Loucy (cell line): ENCODE results near the gene SUSD5.

Experiments used
- H2AFZ ChIP-seq: fragments of 200-600 bp; sonication (generic); 2 replicates; pipeline ENCODE4 v1.6.0; 2016; ENCODE audit warnings: antibody characterized with exemption, mild to moderate bottlenecking, low read length, moderate library complexity
- H3F3A ChIP-seq: fragments of 200-600 bp; 2 replicates; pipeline ENCODE4 v1.6.0; 2016; ENCODE audit warnings: antibody characterized with exemption, low read depth, mild to moderate bottlenecking
- H3K27me3 ChIP-seq: fragments of 200-600 bp; sonication (generic); 2 replicates; pipeline ENCODE4 v1.6.1; 2014; ENCODE audit warnings: low read length, mild to moderate bottlenecking; ENCODE audit not compliant: insufficient read depth, poor library complexity, severe bottlenecking
- H3K36me3 ChIP-seq: fragments of 200-600 bp; sonication (generic); 2 replicates; pipeline ENCODE4 v1.6.1; 2016; ENCODE audit warnings: low read length; ENCODE audit not compliant: insufficient read depth
- H3K4me1 ChIP-seq: fragments of 200-600 bp; sonication (generic); 2 replicates; pipeline ENCODE4 v1.5.1; 2014; ENCODE audit warnings: low read length, mild to moderate bottlenecking; ENCODE audit not compliant: insufficient read depth, poor library complexity, severe bottlenecking
- H3K4me2 ChIP-seq: fragments of 200-600 bp; sonication (generic); 2 replicates; pipeline ENCODE4 v1.6.0; 2014; ENCODE audit warnings: antibody characterized with exemption, low read length, low read depth, mild to moderate bottlenecking; ENCODE audit not compliant: poor library complexity, severe bottlenecking
- H3K4me3 ChIP-seq: fragments of 200-600 bp; sonication (generic); 2 replicates; pipeline ENCODE4 v1.5.1; 2014; ENCODE audit warnings: low read length, mild to moderate bottlenecking, mixed read lengths; ENCODE audit not compliant: poor library complexity, severe bottlenecking
- H3K79me2 ChIP-seq: fragments of 200-600 bp; sonication (generic); 2 replicates; pipeline ENCODE4 v1.6.1; 2014; ENCODE audit warnings: low read length; ENCODE audit not compliant: insufficient read depth
- H3K9ac ChIP-seq: fragments of 200-600 bp; sonication (generic); 2 replicates; pipeline ENCODE4 v1.6.0; 2014; ENCODE audit warnings: mild to moderate bottlenecking, low read depth, low read length, moderate library complexity; ENCODE audit not compliant: poor library complexity, severe bottlenecking
- H3K9me2 ChIP-seq: fragments of 200-600 bp; sonication (generic); replicated peaks from 2 replicates; pipeline ENCODE4 v1.6.1; 2016; ENCODE audit warnings: low read depth, low read length, mixed read lengths
- H3K9me3 ChIP-seq: fragments of 200-600 bp; sonication (generic); 2 replicates; pipeline ENCODE4 v1.6.1; 2014; ENCODE audit warnings: mild to moderate bottlenecking, antibody characterized with exemption, low read length, low read depth; ENCODE audit not compliant: insufficient read depth
- H4K20me1 ChIP-seq: fragments of 200-600 bp; sonication (generic); 2 replicates; pipeline ENCODE4 v1.6.0; 2014; ENCODE audit warnings: antibody characterized with exemption, low read length, mild to moderate bottlenecking; ENCODE audit not compliant: insufficient read depth, poor library complexity, severe bottlenecking
- EZH2phosphoT487 ChIP-seq: fragments of 200-600 bp; IDR thresholded peaks from 2 replicates; pipeline ENCODE4 v1.6.1; 2018; ENCODE audit warnings: antibody characterized with exemption, mild to moderate bottlenecking, moderate library complexity, borderline replicate concordance
- TF ChIP-seq, protein P1 (sequence below): fragments of 200-600 bp; sonication (generic); conservative IDR thresholded peaks from 2 replicates; pipeline ENCODE4 v1.5.1; 2014; ENCODE audit warnings: mild to moderate bottlenecking, antibody characterized with exemption, low read length

Gene SUSD5

DNA sequence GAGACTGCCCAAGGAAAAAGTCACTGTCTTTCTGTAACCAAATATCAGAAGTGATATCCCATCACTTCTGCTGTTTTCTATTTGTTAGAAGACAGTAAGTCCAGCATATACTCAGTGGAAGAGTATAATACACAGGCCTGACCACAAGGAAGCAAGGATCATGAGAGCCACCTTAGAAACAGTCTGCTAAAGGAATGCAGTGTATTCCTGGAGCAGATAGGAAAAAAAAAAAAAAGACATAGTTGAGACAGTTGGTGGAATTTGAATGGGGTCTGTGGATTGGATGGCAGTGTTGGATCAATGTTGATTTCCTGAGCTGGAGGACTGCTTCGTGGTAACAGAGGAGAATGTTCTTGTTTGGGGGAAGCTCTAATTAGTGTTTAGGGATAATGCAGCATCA lies 32.1 kb upstream of the SUSD5 start:
- Histone ChIP-seq H3K4me1 (no peaks in the 10 kb centered on the region), H2AFZ (no peak overlapping the region), H3K4me3 (no peak overlapping the region), H3K9me3 (no peaks in the 10 kb centered on the region), H3K4me2 (no peak overlapping the region), H3K79me2 (no peaks in the 10 kb centered on the region), H3K9ac (no peak overlapping the region), H3F3A (no peaks in the 10 kb centered on the region), H3K9me2 (no peaks in the 10 kb centered on the region), H3K36me3 (no peaks in the 10 kb centered on the region), H3K27me3 (no peaks in the 10 kb centered on the region), H4K20me1 (no peaks in the 10 kb centered on the region)
- TF ChIP-seq EZH2phosphoT487: no peak
- TF ChIP-seq, protein P1, sequence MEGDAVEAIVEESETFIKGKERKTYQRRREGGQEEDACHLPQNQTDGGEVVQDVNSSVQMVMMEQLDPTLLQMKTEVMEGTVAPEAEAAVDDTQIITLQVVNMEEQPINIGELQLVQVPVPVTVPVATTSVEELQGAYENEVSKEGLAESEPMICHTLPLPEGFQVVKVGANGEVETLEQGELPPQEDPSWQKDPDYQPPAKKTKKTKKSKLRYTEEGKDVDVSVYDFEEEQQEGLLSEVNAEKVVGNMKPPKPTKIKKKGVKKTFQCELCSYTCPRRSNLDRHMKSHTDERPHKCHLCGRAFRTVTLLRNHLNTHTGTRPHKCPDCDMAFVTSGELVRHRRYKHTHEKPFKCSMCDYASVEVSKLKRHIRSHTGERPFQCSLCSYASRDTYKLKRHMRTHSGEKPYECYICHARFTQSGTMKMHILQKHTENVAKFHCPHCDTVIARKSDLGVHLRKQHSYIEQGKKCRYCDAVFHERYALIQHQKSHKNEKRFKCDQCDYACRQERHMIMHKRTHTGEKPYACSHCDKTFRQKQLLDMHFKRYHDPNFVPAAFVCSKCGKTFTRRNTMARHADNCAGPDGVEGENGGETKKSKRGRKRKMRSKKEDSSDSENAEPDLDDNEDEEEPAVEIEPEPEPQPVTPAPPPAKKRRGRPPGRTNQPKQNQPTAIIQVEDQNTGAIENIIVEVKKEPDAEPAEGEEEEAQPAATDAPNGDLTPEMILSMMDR: no peak

DNA sequence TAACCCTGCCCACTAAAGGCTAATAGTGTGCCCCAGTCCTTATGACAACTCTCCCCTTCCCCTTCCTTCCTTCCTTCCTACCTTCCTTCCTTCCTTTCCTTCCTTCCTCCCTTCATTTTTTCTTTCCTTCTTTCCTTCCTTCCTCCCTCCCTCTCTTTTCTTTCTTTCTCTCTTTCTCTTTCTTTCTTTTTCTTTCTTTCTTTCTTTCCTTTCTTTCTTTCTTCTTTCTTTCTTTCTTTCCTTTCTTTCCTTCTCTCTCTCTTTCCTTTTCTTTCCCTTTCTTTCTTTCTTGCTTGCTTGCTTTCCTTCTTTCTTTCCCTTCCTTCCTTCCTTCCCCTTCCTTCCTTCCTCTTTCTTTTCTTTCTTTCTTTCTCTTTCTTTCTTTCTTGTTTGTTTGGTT lies 28.2 kb upstream of the SUSD5 start:
- H4K20me1 ChIP-seq: no peaks in the 10 kb centered on the region
- no peak for TF ChIP-seq EZH2phosphoT487
- TF ChIP-seq, protein P1: no peak

DNA sequence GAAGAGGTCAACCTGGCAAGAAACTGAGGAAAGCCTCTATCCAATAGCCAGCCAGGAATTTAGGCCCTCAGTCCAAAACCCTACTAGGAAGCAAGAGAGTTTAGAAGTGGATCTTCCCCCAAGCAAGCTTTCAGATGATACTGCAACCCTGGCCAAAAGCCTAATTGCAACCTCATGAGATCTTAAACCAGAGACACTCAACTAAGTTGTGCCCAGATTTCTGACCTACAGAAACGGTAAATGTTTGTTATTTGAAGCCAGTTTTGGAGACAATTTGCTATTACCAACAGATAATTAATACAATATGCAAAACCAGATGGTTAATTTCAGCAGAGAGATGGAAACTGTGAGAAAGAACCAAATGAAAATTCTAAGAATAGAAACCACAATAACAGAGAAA lies 21.7 kb upstream of the SUSD5 start:
- no peaks in the 10 kb centered on the region for H3K4me1 ChIP-seq
- TF ChIP-seq EZH2phosphoT487: no peak
- TF ChIP-seq, protein P1: no peak
- no peaks in the 10 kb centered on the region for H4K20me1 ChIP-seq
- no peaks in the 10 kb centered on the region for H3K36me3 ChIP-seq
- H3K9me2 ChIP-seq: no peaks in the 10 kb centered on the region
- no peaks in the 10 kb centered on the region for H3K27me3 ChIP-seq
- no peak overlapping the region for H2AFZ ChIP-seq
- H3K4me3 ChIP-seq: no peak overlapping the region
- H3K9ac ChIP-seq: no peak overlapping the region
- H3K4me2 ChIP-seq: no peak overlapping the region
- no peaks in the 10 kb centered on the region for H3K79me2 ChIP-seq
- H3F3A ChIP-seq: no peaks in the 10 kb centered on the region
- H3K9me3 ChIP-seq: no peaks in the 10 kb centered on the region

More for the DNA sequence above, 28.2 kb upstream of the SUSD5 start:
- Histone ChIP-seq H3K9me2 (no peaks in the 10 kb centered on the region), H3K4me3 (no peak overlapping the region), H3K9ac (no peak overlapping the region), H3K27me3 (no peaks in the 10 kb centered on the region), H3K9me3 (no peaks in the 10 kb centered on the region), H3K4me2 (no peak overlapping the region), H3K4me1 (no peaks in the 10 kb centered on the region), H2AFZ (no peak overlapping the region), H3K36me3 (no peaks in the 10 kb centered on the region), H3F3A (no peaks in the 10 kb centered on the region), H3K79me2 (no peaks in the 10 kb centered on the region)
